DOHH2 (cell line): ENCODE measurements around the gene ELF5.

Experiments
- H3F3A ChIP-seq: fragments of 200-600 bp; sonication (generic), shearing (Covaris generic); 2 replicates; pipeline ENCODE4 v1.6.0; 2016; ENCODE audit warnings: antibody characterized with exemption, mild to moderate bottlenecking; ENCODE audit not compliant: control insufficient read depth, insufficient read depth
- H3K27ac ChIP-seq: fragments of 200-600 bp; sonication (generic); 2 replicates; pipeline ENCODE4 v1.5.1; 2014; ENCODE audit warnings: low read depth, mild to moderate bottlenecking, low read length, moderate library complexity
- H3K27me3 ChIP-seq: fragments of 200-600 bp; sonication (generic); 2 replicates; pipeline ENCODE4 v1.6.1; 2014; ENCODE audit warnings: mild to moderate bottlenecking, low read length, mixed read lengths; ENCODE audit not compliant: control insufficient read depth
- H3K36me3 ChIP-seq: fragments of 200-600 bp; sonication (generic); 2 replicates; pipeline ENCODE4 v1.6.1; 2014; ENCODE audit warnings: mild to moderate bottlenecking, low read length, moderate library complexity, mixed read lengths; ENCODE audit not compliant: control insufficient read depth
- H3K4me1 ChIP-seq: fragments of 200-600 bp; sonication (generic); 2 replicates; pipeline ENCODE4 v1.6.1; 2014; ENCODE audit warnings: mild to moderate bottlenecking, low read length, mixed read lengths; ENCODE audit not compliant: control insufficient read depth
- H3K4me2 ChIP-seq: fragments of 200-600 bp; sonication (generic); 2 replicates; pipeline ENCODE4 v1.6.0; 2014; ENCODE audit warnings: mild to moderate bottlenecking, low read length, moderate library complexity
- H3K4me3 ChIP-seq: fragments of 200-600 bp; sonication (generic); 2 replicates; pipeline ENCODE4 v1.5.1; 2014; ENCODE audit warnings: mild to moderate bottlenecking, low read length, mixed read lengths
- H3K79me2 ChIP-seq: fragments of 200-600 bp; sonication (generic); 2 replicates; pipeline ENCODE4 v1.6.1; 2014; ENCODE audit warnings: mild to moderate bottlenecking, low read length, mixed read lengths; ENCODE audit not compliant: control insufficient read depth
- H3K9me2 ChIP-seq: fragments of 200-600 bp; sonication (generic); replicated peaks from 2 replicates; pipeline ENCODE4 v1.6.1; 2014; ENCODE audit warnings: mild to moderate bottlenecking, low read length, mixed read lengths; ENCODE audit not compliant: control insufficient read depth
- H3K9me3 ChIP-seq: fragments of 200-600 bp; sonication (generic); 2 replicates; pipeline ENCODE4 v1.6.1; 2014; ENCODE audit warnings: antibody characterized with exemption, low read length, mixed read lengths; ENCODE audit not compliant: control insufficient read depth, insufficient read depth
- H4K20me1 ChIP-seq: fragments of 200-600 bp; sonication (generic); 2 replicates; pipeline ENCODE4 v1.6.0; 2014; ENCODE audit warnings: low read depth, mild to moderate bottlenecking, antibody characterized with exemption, low read length, moderate library complexity; ENCODE audit not compliant: control insufficient read depth, insufficient read depth
- EZH2phosphoT487 ChIP-seq: fragments of 200-600 bp; sonication (generic); IDR thresholded peaks from 2 replicates; pipeline ENCODE4 v1.6.1; 2017; ENCODE audit warnings: borderline replicate concordance, mild to moderate bottlenecking, antibody characterized with exemption, low read length, moderate library complexity, mixed read lengths
- TF ChIP-seq, protein P1 (sequence below): fragments of 200-600 bp; sonication (generic); IDR thresholded peaks from one replicate; pipeline ENCODE4 v1.5.1; 2014; ENCODE audit warnings: antibody characterized with exemption, mild to moderate bottlenecking, low read depth, low read length; ENCODE audit not compliant: poor library complexity, severe bottlenecking

ELF5 gene

DNA sequence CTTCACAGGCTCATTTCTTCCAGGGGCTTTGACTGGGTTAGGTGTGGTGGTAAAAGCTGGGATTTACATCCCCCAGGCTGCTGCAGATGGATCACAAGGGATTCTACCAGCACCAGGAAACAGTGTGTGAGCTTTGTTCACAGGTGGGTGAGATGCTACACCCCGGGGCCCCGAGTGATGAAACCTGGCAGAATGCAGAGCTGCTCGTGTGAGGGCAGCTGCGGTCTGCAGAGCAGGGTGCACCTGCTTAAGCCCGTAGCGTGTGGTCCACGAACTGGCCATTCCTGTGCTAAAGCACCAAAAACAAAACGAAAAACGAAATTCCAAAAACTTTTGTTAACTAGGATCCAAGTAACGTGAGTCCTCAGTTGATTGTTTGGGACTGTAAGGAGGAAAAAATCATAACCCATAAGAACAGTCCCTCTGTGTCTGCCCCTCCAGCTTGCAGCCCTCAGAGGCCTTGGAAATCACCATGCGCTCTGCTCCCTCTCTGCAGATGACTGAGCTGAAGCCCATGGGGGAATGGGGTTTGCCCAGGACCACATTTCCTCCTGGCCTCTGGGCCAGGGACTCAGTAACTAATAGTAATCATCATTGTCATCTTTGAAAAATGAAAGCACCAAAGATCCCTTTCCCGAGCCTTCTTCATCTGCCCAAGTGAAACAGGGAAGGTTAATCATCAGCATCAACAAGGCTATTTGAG, 24.6 kb downstream of the ELF5 start:
- Histone ChIP-seq H3K36me3 (no peaks in the 10 kb centered on the region), H3K4me2 (no peak overlapping the region), H3K27ac (no peak overlapping the region), H3F3A (no peaks in the 10 kb centered on the region), H3K9me2 (no peaks in the 10 kb centered on the region), H3K4me1 (no peaks in the 10 kb centered on the region), H3K79me2 (no peaks in the 10 kb centered on the region), H4K20me1 (no peaks in the 10 kb centered on the region), H3K9me3 (no peaks in the 10 kb centered on the region), H3K4me3 (no peak overlapping the region), H3K27me3 (peaks cover under 1% of the 10 kb centered on the region; the same call in 1 of the 2 replicates)
- no peak for TF ChIP-seq EZH2phosphoT487
- TF ChIP-seq, protein P1, sequence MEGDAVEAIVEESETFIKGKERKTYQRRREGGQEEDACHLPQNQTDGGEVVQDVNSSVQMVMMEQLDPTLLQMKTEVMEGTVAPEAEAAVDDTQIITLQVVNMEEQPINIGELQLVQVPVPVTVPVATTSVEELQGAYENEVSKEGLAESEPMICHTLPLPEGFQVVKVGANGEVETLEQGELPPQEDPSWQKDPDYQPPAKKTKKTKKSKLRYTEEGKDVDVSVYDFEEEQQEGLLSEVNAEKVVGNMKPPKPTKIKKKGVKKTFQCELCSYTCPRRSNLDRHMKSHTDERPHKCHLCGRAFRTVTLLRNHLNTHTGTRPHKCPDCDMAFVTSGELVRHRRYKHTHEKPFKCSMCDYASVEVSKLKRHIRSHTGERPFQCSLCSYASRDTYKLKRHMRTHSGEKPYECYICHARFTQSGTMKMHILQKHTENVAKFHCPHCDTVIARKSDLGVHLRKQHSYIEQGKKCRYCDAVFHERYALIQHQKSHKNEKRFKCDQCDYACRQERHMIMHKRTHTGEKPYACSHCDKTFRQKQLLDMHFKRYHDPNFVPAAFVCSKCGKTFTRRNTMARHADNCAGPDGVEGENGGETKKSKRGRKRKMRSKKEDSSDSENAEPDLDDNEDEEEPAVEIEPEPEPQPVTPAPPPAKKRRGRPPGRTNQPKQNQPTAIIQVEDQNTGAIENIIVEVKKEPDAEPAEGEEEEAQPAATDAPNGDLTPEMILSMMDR, result no peak

DNA sequence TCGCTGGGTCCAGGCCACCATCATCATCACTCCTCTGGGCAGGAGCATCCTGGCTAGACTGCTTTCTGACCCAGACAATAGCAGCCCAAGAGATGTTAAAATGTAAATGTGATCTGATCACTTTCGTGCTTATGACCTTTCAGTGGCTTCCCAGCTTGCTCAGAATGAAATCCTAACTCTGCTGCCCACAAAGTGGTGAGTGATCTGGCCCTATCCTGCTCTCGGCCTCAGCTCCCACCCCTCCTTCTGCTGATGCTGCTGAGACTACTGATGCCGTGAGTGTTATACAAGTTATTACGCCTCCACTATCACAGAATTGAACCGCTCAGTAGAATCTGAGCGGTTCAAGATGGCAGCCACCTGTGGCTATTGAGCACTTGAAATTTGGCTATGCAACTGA, 26.2 kb downstream of the ELF5 start:
- no peaks in the 10 kb centered on the region for H3K9me2 ChIP-seq
- H3K79me2 ChIP-seq, result no peaks in the 10 kb centered on the region
- no peaks in the 10 kb centered on the region for H3K9me3 ChIP-seq
- H4K20me1 ChIP-seq, result no peaks in the 10 kb centered on the region
- H3F3A ChIP-seq, result no peaks in the 10 kb centered on the region
- H3K4me3 ChIP-seq, result no peak overlapping the region
- no peak overlapping the region for H3K27ac ChIP-seq
- no peak for TF ChIP-seq EZH2phosphoT487
- TF ChIP-seq, protein P1, result no peak
- H3K4me2 ChIP-seq, result no peak overlapping the region
- no peaks in the 10 kb centered on the region for H3K36me3 ChIP-seq
- H3K27me3 ChIP-seq, result no peaks in the 10 kb centered on the region
- no peaks in the 10 kb centered on the region for H3K4me1 ChIP-seq

DNA sequence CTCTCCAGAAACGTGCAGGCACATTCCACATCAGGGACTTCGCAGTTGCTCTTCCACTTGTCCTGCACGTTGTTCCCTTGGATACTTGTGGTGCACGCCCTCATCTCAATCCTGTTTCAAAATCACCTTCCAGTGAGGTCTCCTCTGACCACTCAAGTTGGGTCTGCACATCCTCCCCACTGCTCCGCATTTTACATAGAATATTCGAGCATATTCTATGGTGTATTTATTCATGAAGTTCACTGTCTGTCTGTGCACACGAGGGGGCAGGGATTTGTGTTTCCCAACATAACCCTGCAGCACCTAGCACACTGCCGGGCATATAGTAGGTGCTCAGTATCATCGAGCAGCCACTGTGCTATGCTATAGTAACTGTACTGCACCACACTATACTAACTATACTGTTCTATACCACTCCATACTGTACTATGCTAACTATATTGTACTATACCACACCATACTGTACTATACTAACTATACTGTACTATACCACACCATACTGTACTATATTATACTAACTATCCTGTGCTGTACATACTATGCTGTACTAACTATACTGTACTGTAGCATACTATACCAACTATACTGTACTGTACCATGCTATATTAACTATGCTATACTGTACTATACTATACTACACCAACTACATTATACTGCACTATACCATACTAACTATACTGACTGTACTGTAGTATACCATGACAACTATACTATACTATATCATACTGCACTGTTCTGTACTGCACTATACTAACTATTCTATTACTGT, 30.3 kb downstream of the ELF5 start:
- Histone ChIP-seq H3K9me3 (no peaks in the 10 kb centered on the region), H3F3A (no peaks in the 10 kb centered on the region), H3K27me3 (peaks cover 8% of the 10 kb centered on the region; the same call in 1 of the 2 replicates), H3K9me2 (no peaks in the 10 kb centered on the region), H3K4me1 (no peaks in the 10 kb centered on the region), H3K79me2 (no peaks in the 10 kb centered on the region), H3K4me3 (no peak overlapping the region), H4K20me1 (no peaks in the 10 kb centered on the region), H3K4me2 (no peak overlapping the region), H3K36me3 (no peaks in the 10 kb centered on the region), H3K27ac (no peak overlapping the region)
- TF ChIP-seq EZH2phosphoT487, result no peak
- TF ChIP-seq, protein P1, result no peak
